Ishikawa (cell line): ENCODE measurements around the gene PRKAR1A.

Experiments used
- CREB1 ChIP-seq: IDR thresholded peaks from 2 replicates; pipeline ENCODE4 v1.6.1; 2012; ENCODE audit warnings: low read depth
- EP300 ChIP-seq: IDR thresholded peaks from 2 replicates; pipeline ENCODE4 v1.6.1; 2012; ENCODE audit warnings: borderline replicate concordance
- RAD21 ChIP-seq: IDR thresholded peaks from 2 replicates; pipeline ENCODE4 v1.6.1; 2012; ENCODE audit warnings: low read depth
- TAF1 ChIP-seq: IDR thresholded peaks from 2 replicates; pipeline ENCODE4 v1.6.1; 2012; ENCODE audit warnings: low read depth, mild to moderate bottlenecking
- TCF12 ChIP-seq: IDR thresholded peaks from 2 replicates; pipeline ENCODE4 v1.6.1; 2012; ENCODE audit warnings: low read depth
- USF1 ChIP-seq: IDR thresholded peaks from 2 replicates; pipeline ENCODE4 v1.6.1; 2012
- YY1 ChIP-seq: IDR thresholded peaks from 2 replicates; pipeline ENCODE4 v1.6.1; 2012; ENCODE audit warnings: low read depth
- TF ChIP-seq, protein P1 (sequence below): IDR thresholded peaks from 2 replicates; pipeline ENCODE4 v1.6.1; 2012; ENCODE audit warnings: low read depth, mild to moderate bottlenecking
- TF ChIP-seq, protein P2 (sequence below): IDR thresholded peaks from 2 replicates; pipeline ENCODE4 v1.6.1; 2012

DNA sequence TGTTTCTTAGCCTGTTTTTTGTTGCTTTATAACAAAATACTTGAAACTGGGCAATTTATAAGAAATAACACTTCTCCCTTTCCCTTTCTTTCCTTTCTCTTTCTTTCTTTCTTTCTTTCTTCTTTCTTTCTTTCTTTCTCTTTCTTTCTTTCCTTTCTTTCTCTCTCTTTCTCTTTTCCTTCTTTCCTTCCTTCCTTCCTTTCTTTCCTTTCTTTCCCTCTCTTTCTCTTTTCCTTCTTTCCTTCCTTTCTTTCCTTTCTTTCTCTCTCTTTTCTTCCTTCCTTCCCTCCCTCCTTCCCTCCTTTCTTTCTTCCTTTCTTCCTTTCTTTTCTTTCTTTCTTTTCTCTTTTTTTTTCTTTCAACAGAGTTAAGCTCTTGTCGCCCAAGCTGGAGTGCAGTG lies 61.1 kb downstream of the PRKAR1A start:
- TF ChIP-seq RAD21 = no peak
- TF ChIP-seq, protein P1, sequence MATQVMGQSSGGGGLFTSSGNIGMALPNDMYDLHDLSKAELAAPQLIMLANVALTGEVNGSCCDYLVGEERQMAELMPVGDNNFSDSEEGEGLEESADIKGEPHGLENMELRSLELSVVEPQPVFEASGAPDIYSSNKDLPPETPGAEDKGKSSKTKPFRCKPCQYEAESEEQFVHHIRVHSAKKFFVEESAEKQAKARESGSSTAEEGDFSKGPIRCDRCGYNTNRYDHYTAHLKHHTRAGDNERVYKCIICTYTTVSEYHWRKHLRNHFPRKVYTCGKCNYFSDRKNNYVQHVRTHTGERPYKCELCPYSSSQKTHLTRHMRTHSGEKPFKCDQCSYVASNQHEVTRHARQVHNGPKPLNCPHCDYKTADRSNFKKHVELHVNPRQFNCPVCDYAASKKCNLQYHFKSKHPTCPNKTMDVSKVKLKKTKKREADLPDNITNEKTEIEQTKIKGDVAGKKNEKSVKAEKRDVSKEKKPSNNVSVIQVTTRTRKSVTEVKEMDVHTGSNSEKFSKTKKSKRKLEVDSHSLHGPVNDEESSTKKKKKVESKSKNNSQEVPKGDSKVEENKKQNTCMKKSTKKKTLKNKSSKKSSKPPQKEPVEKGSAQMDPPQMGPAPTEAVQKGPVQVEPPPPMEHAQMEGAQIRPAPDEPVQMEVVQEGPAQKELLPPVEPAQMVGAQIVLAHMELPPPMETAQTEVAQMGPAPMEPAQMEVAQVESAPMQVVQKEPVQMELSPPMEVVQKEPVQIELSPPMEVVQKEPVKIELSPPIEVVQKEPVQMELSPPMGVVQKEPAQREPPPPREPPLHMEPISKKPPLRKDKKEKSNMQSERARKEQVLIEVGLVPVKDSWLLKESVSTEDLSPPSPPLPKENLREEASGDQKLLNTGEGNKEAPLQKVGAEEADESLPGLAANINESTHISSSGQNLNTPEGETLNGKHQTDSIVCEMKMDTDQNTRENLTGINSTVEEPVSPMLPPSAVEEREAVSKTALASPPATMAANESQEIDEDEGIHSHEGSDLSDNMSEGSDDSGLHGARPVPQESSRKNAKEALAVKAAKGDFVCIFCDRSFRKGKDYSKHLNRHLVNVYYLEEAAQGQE = no peak
- no peak for TF ChIP-seq CREB1
- TF ChIP-seq, protein P2, sequence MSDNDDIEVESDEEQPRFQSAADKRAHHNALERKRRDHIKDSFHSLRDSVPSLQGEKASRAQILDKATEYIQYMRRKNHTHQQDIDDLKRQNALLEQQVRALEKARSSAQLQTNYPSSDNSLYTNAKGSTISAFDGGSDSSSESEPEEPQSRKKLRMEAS = no peak
- no peak for TF ChIP-seq TAF1
- TF ChIP-seq YY1 = no peak
- TF ChIP-seq TCF12 = no peak
- TF ChIP-seq USF1 = no peak
- no peak for TF ChIP-seq EP300
